ENCODE results near the gene LPA.

LPA gene

GRCh38 chr6:160513836-160514235 lies 150.2 kb downstream of the LPA start:
- DNase-seq: no peak

- no peak for DNase-seq
Measured at GRCh38 chr6:160510976-160511617, 153.0 kb downstream of the LPA start.

- no peak for DNase-seq
Measured at GRCh38 chr6:160510199-160510598, 153.9 kb downstream of the LPA start.

GRCh38 chr6:160509610-160510009 lies 154.5 kb downstream of the LPA start:
- DNase-seq: no peak

- DNase-seq: no peak
Measured at GRCh38 chr6:160508599-160508998, 155.5 kb downstream of the LPA start.

GRCh38 chr6:160507420-160507819 lies 156.7 kb downstream of the LPA start:
- DNase-seq: no peak

GRCh38 chr6:160505970-160506369 lies 158.1 kb downstream of the LPA start:
- no peak for DNase-seq

- DNase-seq: no peak
Measured at GRCh38 chr6:160500639-160501038, 163.4 kb downstream of the LPA start.

- DNase-seq: no peak
Measured at GRCh38 chr6:160494576-160494975, 169.5 kb downstream of the LPA start.

- DNase-seq: no peak
Measured at GRCh38 chr6:160489091-160489490, 175.0 kb downstream of the LPA start.

- DNase-seq: no peak
Measured at GRCh38 chr6:160487116-160487515, 177.0 kb downstream of the LPA start.

Data from NCI-H510A (cell line).